Lung (tissue), 12 donors: ENCODE measurements around the gene GNAT1. TPM values are rescaled to one million over a fixed set of nuclear protein-coding genes. Genes with fewer than 3 reads are reported as not detected.

Experiments used
- ATAC-seq: fragments of 200-7000 bp; cut with Tn5 transposase; one replicate; pipeline ENCODE4 v1.9.1; 2020; ENCODE audit warnings: moderate number of reproducible peaks; ENCODE audit not compliant: insufficient read depth, low FRiP score
- DNase-seq, 3 donors: peaks; one replicate each; pipeline ENCODE4 v3.0.0-alpha.2; 2013 to 2017
- H3K27ac ChIP-seq, 2 donors: one replicate each; pipeline ENCODE4 v1.5.1; 2013; ENCODE audit warnings: mild to moderate bottlenecking in 2 of 2, moderate library complexity in 2 of 2, control low read depth in 1 of 2, inconsistent platforms in 1 of 2, low read depth in 1 of 2, low read length in 1 of 2
- H3K27me3 ChIP-seq, 3 donors: one replicate each; pipeline ENCODE4 v1.5.1; 2013; ENCODE audit warnings: low read length in 2 of 3; ENCODE audit not compliant: control insufficient read depth in 3 of 3, insufficient read depth in 3 of 3
- H3K36me3 ChIP-seq, 4 donors: one replicate each; pipeline ENCODE4 v1.5.1; 2013; ENCODE audit warnings: low read length in 4 of 4, mild to moderate bottlenecking in 1 of 4, moderate library complexity in 1 of 4; ENCODE audit not compliant: control insufficient read depth in 4 of 4, insufficient read depth in 4 of 4
- H3K4me1 ChIP-seq, 5 donors: one replicate each; pipeline ENCODE4 v1.5.1; 2013; ENCODE audit warnings: low read length in 5 of 5, mild to moderate bottlenecking in 2 of 5, moderate library complexity in 1 of 5; ENCODE audit not compliant: control insufficient read depth in 5 of 5, insufficient read depth in 5 of 5
- H3K4me3 ChIP-seq: one replicate; pipeline ENCODE4 v1.5.1; 2013; ENCODE audit warnings: mild to moderate bottlenecking, control low read depth, moderate library complexity
- H3K9ac ChIP-seq, 2 donors: one replicate each; pipeline ENCODE4 v1.5.1; 2013; ENCODE audit warnings: low read length in 2 of 2, control low read depth in 1 of 2; ENCODE audit not compliant: insufficient read depth in 1 of 2
- H3K9me3 ChIP-seq, 4 donors: one replicate each; pipeline ENCODE4 v1.5.1; 2013; ENCODE audit warnings: low read length in 3 of 4, mild to moderate bottlenecking in 1 of 4, moderate library complexity in 1 of 4; ENCODE audit not compliant: control insufficient read depth in 4 of 4, insufficient read depth in 3 of 4
- CTCF ChIP-seq: IDR thresholded peaks from 2 replicates; pipeline ENCODE4 v1.5.1; 2012; ENCODE audit warnings: mild to moderate bottlenecking; ENCODE audit errors: control extremely low read depth, extremely low read depth
- WGBS, 2 donors: extraction: QIAGEN DNeasy Blood & Tissue Kit; methylation state at CpG; one replicate each; pipeline ENCODE4 v1.1.7; 2013; 5-methylcytosine and 5-hydroxymethylcytosine counted together
- polyA plus RNA-seq, 2 donors: library from polyadenylated mRNA; stranded (reverse); fragments of 200-250 nt; gene quantifications; one replicate each; pipeline ENCODE4 v1.2.1, GENCODE V29; 2013
- total RNA-seq, 2 donors: library from RNA; depleted of rRNA in 1 of 2; stranded (reverse); fragments of >200 nt in 1 of 2; gene quantifications; one replicate each; pipeline ENCODE4 v1.2.1, GENCODE V29; 2014 to 2021
- donor health status: control.
- donor health status: control.
- donor health status: Bipolar disorder and iron deficiency.
- donor health status: healthy.
- donor health status: DM: yes; HTN: yes; CAD: no.

GNAT1 gene
- total and polyA plus RNA-seq, 4 donors = 0.05 to 0.16 TPM; not detected in 2

GRCh38 chr3:50212502-50212901 is 21.1 kb downstream of the GNAT1 start:
- H3K4me3 ChIP-seq = no peak overlapping the region
- 85 to 98% methylated on average over 3 to 4 of the region's 4 CpGs for WGBS, 2 donors
- no peaks in the 10 kb centered on the region for H3K36me3 ChIP-seq
- no peak for TF ChIP-seq CTCF
- no peak for DNase-seq
- ATAC-seq = no peak
- H3K9ac ChIP-seq = no peak overlapping the region
- H3K9me3 ChIP-seq = no peaks in the 10 kb centered on the region
- H3K27ac ChIP-seq = no peak overlapping the region
- H3K27me3 ChIP-seq = no peaks in the 10 kb centered on the region
- peaks cover 0 to 7% (median 0%) of the 10 kb centered on the region in 5 donors for H3K4me1 ChIP-seq

DNA sequence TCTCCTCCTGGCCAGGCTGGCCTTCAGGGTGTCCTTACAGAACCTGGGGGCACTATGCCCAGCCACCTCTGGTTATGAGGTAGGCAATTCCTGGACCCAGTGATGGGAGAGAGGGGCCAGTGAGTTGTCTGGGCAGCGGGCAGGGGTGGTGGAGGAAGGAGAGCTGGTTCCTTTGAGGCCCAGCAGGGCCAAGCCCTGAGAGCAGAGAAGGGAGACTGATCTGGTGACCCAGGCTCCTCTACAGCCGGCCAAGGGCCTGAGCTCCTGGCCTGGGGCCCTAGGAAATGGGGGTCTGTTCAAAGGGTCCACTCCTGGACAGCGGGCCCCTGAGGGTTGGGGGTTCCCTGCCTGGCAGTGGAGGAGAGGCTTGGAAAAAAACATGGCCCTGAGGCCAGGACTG is 21.6 kb downstream of the GNAT1 start:
- Histone ChIP-seq H3K9me3 (no peaks in the 10 kb centered on the region), H3K27ac (no peak overlapping the region), H3K4me3 (no peak overlapping the region), H3K27me3 (no peaks in the 10 kb centered on the region), H3K9ac (no peak overlapping the region), H3K4me1 (peaks cover 0 to 7% (median 0%) of the 10 kb centered on the region in 5 donors), H3K36me3 (no peaks in the 10 kb centered on the region)
- TF ChIP-seq CTCF = no peak
- WGBS, 2 donors = 90 to 94% methylated on average over 3 of the region's 3 CpGs
- DNase-seq = no peak
- ATAC-seq = no peak

DNA sequence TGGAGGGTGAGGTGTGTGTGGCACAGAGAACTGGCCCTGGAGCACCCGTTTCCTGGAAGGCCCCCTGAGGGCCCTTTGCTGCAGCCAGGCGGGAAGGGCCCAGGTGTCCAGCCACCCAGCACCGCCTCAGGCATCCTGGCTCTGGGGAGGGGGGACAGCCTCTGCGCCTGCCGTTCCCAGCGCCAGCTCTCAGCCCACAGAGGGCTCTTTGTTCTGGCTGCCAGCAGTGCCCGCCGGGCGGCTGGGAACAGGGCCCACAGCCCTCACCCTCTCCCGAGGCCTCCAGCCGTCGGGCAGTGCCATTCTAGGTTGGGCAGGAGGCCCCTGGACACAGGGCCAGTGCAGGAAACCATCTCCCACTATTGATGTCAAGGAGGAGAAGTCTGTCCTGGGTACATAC is 22.0 kb downstream of the GNAT1 start:
- Histone ChIP-seq H3K27me3 (no peaks in the 10 kb centered on the region), H3K27ac (no peak overlapping the region), H3K4me3 (no peak overlapping the region), H3K9ac (no peak overlapping the region), H3K4me1 (peaks cover 0 to 7% (median 0%) of the 10 kb centered on the region in 5 donors), H3K36me3 (no peaks in the 10 kb centered on the region), H3K9me3 (no peaks in the 10 kb centered on the region)
- WGBS, 2 donors = 85 to 91% methylated on average over 12 of the region's 12 CpGs
- TF ChIP-seq CTCF = no peak
- no peak for ATAC-seq
- peak in 2 of 3 donors; percentile 35 to 58 for DNase-seq

- 79 to 84% methylated on average over 10 of the region's 10 CpGs for WGBS, 2 donors
- Histone ChIP-seq H3K27me3 (no peaks in the 10 kb centered on the region), H3K27ac (no peak overlapping the region), H3K9ac (no peak overlapping the region), H3K4me3 (no peak overlapping the region), H3K4me1 (no peaks in the 10 kb centered on the region), H3K36me3 (no peaks in the 10 kb centered on the region), H3K9me3 (no peaks in the 10 kb centered on the region)
- ATAC-seq = no peak
- no peak for TF ChIP-seq CTCF
- DNase-seq = no peak
Measured at GRCh38 chr3:50214824-50215223, 23.4 kb downstream of the GNAT1 start.
